Measurements from ENCODE around the gene CRACR2A. TPM values are rescaled to one million over a fixed set of nuclear protein-coding genes. Genes with fewer than 3 reads are reported as not detected.

The CRACR2A gene
- total and polyA plus RNA-seq, 10 of the 15 experiments (the other 5 are each of a cell fraction or from before 2014, with no cell fraction given), result 2.1 to 18.0 (median 13.2) TPM

DNA sequence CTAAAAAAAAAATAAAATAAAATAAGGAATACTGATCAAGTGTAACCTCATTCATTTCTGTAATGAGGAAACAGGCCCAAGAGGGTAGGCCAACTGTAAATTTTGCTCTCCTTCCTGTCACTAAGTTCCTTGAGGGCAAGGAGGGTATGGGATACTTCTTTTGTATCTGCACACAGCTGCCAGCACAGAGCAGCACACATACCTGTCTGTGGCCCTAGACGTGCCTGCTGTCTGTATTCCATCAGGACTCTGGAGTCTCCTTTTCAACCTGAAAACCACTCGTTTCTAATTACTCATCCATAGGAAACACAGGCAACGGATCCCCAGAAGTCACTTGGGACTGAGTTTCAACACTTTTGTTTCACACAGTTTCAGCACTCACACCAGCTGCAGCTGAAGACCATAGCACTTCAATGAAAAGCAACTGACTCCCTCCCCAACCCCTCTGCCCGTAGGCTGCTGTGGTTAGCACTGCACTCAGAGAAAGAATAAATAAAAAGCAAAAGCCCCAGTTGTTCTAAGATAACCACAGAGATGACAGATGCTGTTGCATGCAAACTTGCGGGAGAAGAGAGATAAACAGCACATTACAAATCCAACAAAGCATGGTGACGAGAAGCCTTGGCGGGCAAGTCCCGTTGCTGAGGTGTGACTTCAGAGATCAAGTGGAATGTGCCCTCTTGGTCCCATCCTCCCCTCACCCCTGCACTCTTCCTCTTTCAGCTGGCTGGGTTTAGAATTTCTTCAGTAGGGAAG, 24.9 kb downstream of the CRACR2A start (continued):
- TF ChIP-seq CEBPZ (IDR thresholded peaks at IDR 0.05; ENCODE audit: low read depth, low read length) (no peak), SUZ12 (IDR thresholded peaks at IDR 0.05; ENCODE audit: unreplicated experiment) (no peak), NRF1 (conservative IDR thresholded peaks at IDR 0.05; ENCODE audit: low read depth, low read length) (no peak), ATF7 (IDR thresholded peaks at IDR 0.05; ENCODE audit: low read depth) (peak; percentile 78), NFYB (IDR thresholded peaks at IDR 0.05; ENCODE audit: insufficient read depth, low read depth, low read length) (no peak), ATF2 (IDR thresholded peaks at IDR 0.05; ENCODE audit: low read length) (no peak), YY1 (IDR thresholded peaks at IDR 0.05; ENCODE audit: low read depth, low read length) (no peak), SP1 (IDR thresholded peaks at IDR 0.05; ENCODE audit: low read depth, low read length) (no peak), SRF (IDR thresholded peaks at IDR 0.05; ENCODE audit: low read depth in 2 of 2, low read length in 2 of 2) (no peak), KLF5 (IDR thresholded peaks at IDR 0.05; ENCODE audit: partially characterized antibody) (no peak), EP300 (IDR thresholded peaks at IDR 0.05; ENCODE audit: borderline replicate concordance in 1 of 2, control insufficient read depth in 1 of 2, low read depth in 2 of 2, low read length in 2 of 2) (peak in 1 of 2 experiments; percentile 63; a peak in 1 of 4 replicates), ZNF24 (IDR thresholded peaks at IDR 0.05) (0 out of 2 replicates have a peak, but pooled peaks have one; percentile 25), ZNF274 (IDR thresholded peaks at IDR 0.05; ENCODE audit: insufficient read depth, insufficient read length) (no peak), TCF12 (IDR thresholded peaks at IDR 0.05; ENCODE audit: low read depth, low read length) (0 out of 2 replicates have a peak, but pooled peaks have one; percentile 59), TCF7 (IDR thresholded peaks at IDR 0.05; ENCODE audit: borderline replicate concordance) (no peak), SMAD1 (IDR thresholded peaks at IDR 0.05; ENCODE audit: low read depth, partially characterized antibody) (no peak), RAD21 (IDR thresholded peaks at IDR 0.05; ENCODE audit: insufficient read depth, low read depth, low read length) (no peak), IRF4 (IDR thresholded peaks at IDR 0.05; ENCODE audit: low read depth, low read length) (0 out of 2 replicates have a peak, but pooled peaks have one; percentile 21), CHD4 (IDR thresholded peaks at IDR 0.05) (no peak), MTA2 (IDR thresholded peaks at IDR 0.05; ENCODE audit: low read depth) (peak; percentile 74), ZZZ3 (IDR thresholded peaks at IDR 0.05; ENCODE audit: control insufficient read depth, insufficient read length, low read depth) (no peak), POLR2AphosphoS2 (IDR thresholded peaks at IDR 0.05; ENCODE audit: low read depth, low read length) (no peak), GATAD2B (conservative IDR thresholded peaks at IDR 0.05; ENCODE audit: low read depth) (no peak), CREM (IDR thresholded peaks at IDR 0.05; ENCODE audit: low read depth) (peak; percentile 12; the same call in 1 of the 2 replicates), NFYA (IDR thresholded peaks at IDR 0.05; ENCODE audit: borderline replicate concordance, low read depth, low read length) (no peak)
- TF ChIP-seq, protein P1, sequence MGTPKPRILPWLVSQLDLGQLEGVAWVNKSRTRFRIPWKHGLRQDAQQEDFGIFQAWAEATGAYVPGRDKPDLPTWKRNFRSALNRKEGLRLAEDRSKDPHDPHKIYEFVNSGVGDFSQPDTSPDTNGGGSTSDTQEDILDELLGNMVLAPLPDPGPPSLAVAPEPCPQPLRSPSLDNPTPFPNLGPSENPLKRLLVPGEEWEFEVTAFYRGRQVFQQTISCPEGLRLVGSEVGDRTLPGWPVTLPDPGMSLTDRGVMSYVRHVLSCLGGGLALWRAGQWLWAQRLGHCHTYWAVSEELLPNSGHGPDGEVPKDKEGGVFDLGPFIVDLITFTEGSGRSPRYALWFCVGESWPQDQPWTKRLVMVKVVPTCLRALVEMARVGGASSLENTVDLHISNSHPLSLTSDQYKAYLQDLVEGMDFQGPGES (IDR thresholded peaks at IDR 0.05), result no peak

Measured in GM12878 (cell line).